ENCODE data around the gene HNRNPD. TPM values are rescaled to one million over a fixed set of nuclear protein-coding genes. Genes with fewer than 3 reads are reported as not detected.

HNRNPD gene
- total and polyA plus RNA-seq, 2 of the 8 experiments (the other 6 are each of a cell fraction or from before 2014, with no cell fraction given) = 118 to 646 TPM

DNA sequence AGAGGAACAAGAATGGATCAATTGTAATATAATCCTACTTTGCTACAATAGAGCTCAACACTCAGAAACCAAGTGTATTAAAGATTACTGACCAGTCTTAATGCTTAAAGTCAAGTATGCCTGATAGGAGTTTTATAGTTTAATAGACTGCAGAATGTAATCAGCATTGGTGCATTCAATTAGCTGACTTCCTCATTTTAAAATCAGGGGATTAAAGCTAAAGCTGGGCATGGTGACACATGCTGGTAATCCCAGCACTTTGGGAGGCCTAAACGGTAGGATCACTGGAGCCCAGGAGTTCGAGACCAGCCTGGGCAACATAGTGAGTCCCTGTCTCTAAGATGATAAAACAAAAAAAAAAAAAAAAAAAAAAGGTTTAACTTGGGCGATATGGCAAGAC lies 45.7 kb upstream of the HNRNPD start (continued):
- TF ChIP-seq CEBPB (IDR thresholded peaks at IDR 0.05; ENCODE audit: low read depth, low read length) (no peak), YY1 (IDR thresholded peaks at IDR 0.05; ENCODE audit: low read depth, low read length) (no peak), CREB1 (IDR thresholded peaks at IDR 0.05) (no peak), BCL11A (IDR thresholded peaks at IDR 0.05; ENCODE audit: low read depth in 2 of 2, low read length in 2 of 2) (no peak), TAF1 (IDR thresholded peaks at IDR 0.05; ENCODE audit: low read depth, low read length) (no peak), FOSL1 (IDR thresholded peaks at IDR 0.05; ENCODE audit: insufficient read depth, low read depth, low read length) (no peak), SIRT6 (IDR thresholded peaks at IDR 0.05; ENCODE audit: low read length) (no peak), GABPA (IDR thresholded peaks at IDR 0.05; ENCODE audit: borderline replicate concordance, insufficient read depth, low read length) (no peak), JUND (IDR thresholded peaks at IDR 0.05; ENCODE audit: low read length) (no peak), CHD2 (IDR thresholded peaks at IDR 0.05; ENCODE audit: low read length) (no peak)

Measured in H1 (cell line).